Measurements from ENCODE around the gene PSKH1. TPM values are rescaled to one million over a fixed set of nuclear protein-coding genes. Genes with fewer than 3 reads are reported as not detected.

Gene PSKH1
- total RNA-seq, 4 donors from 2014 or later = 26.4 to 60.2 (median 35.5) TPM

DNA sequence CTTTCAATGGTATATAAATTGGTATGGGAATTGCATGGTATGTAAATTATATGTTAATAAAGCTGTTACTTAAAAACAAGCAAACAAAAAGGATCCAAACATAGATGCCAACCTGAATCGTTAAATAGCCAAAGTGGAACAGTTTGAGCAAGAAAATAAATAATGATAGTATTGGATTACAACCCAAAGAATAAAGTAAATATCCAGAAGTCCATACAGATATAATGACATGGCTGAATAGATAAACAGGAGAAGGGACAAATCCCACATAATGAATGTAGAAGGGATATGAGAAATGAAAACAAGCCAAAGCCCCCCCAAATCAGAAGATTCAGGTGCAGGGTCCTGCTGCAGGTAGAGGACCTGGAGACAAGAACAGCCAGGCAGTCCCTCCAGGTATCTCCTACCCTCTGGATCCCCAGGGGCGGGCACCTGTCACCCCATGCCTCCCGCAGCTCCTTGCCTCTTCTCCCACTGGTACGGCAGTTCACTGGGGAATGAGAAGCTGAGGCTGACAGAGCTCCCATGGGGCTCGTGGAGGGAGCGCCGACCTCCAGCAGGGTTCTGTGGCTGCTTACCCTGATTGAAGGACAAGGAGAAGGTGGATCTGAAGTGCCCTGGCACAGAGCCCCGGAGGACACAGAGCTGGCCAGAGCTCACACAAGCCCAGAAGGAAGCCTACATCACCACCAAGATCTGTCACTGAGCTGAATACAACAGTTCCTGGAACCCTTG, 60.8 kb downstream of the PSKH1 start:
- no peak for TF ChIP-seq POLR2A (IDR thresholded peaks at IDR 0.05)
- TF ChIP-seq, protein P1, sequence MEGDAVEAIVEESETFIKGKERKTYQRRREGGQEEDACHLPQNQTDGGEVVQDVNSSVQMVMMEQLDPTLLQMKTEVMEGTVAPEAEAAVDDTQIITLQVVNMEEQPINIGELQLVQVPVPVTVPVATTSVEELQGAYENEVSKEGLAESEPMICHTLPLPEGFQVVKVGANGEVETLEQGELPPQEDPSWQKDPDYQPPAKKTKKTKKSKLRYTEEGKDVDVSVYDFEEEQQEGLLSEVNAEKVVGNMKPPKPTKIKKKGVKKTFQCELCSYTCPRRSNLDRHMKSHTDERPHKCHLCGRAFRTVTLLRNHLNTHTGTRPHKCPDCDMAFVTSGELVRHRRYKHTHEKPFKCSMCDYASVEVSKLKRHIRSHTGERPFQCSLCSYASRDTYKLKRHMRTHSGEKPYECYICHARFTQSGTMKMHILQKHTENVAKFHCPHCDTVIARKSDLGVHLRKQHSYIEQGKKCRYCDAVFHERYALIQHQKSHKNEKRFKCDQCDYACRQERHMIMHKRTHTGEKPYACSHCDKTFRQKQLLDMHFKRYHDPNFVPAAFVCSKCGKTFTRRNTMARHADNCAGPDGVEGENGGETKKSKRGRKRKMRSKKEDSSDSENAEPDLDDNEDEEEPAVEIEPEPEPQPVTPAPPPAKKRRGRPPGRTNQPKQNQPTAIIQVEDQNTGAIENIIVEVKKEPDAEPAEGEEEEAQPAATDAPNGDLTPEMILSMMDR (IDR thresholded peaks at IDR 0.05) = no peak
- no peak overlapping the region for H3K4me3 ChIP-seq
- no peak overlapping the region for H3K27ac ChIP-seq
- DNase-seq = no peak
- no peaks in the 10 kb centered on the region for H3K27me3 ChIP-seq
- H3K9me3 ChIP-seq = no peaks in the 10 kb centered on the region
- peaks cover 0 to 43% (median 0%) of the 10 kb centered on the region in 3 donors for H3K36me3 ChIP-seq
- peaks cover 0 to 11% (median 0%) of the 10 kb centered on the region in 4 donors for H3K4me1 ChIP-seq

DNA sequence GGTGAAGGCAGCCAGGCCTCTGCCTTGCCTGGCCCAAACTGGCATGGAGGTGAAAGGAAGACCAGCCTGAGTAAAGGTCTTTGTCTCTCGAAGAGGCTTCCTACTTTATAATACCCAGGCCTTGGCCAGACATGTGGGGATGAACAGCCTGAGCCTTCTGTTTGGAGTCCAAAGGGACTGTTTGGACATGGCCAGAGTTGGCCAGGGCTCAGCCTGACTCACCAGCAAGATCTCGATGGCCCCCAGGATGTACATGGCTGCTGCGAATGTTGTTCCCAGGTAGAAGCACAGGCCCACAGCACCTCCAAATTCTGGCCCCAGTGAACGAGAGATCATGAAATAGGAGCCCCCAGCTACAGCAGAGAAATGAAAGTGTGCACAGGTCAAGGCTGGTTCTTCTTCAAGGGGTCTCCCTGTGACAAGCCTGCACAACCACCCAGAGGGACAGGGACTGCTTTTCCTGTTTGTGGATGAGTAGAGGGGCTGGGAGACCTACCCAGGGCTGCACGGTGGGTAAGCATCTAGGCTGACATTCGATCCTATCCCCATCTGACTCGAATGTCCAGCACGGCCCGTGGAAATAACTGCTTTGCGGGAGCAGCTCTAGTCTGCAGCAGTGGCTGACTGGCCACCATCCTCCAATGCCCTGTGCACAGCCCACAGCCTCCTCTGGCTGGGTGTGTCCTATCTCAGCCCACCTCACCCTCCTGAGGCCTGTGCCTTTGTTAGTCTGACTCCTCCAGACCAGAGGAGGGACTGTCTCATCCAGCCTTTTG, 61.6 kb downstream of the PSKH1 start:
- no peak overlapping the region for H3K4me3 ChIP-seq
- no peak overlapping the region for H3K27ac ChIP-seq
- H3K4me1 ChIP-seq = peaks cover 0 to 14% (median 0%) of the 10 kb centered on the region in 4 donors
- DNase-seq = no peak
- H3K27me3 ChIP-seq = no peaks in the 10 kb centered on the region
- H3K9me3 ChIP-seq = no peaks in the 10 kb centered on the region
- TF ChIP-seq POLR2A (IDR thresholded peaks at IDR 0.05) = no peak
- TF ChIP-seq, protein P1 (IDR thresholded peaks at IDR 0.05) = no peak
- H3K36me3 ChIP-seq = peaks cover 0 to 43% (median 0%) of the 10 kb centered on the region in 3 donors

DNA sequence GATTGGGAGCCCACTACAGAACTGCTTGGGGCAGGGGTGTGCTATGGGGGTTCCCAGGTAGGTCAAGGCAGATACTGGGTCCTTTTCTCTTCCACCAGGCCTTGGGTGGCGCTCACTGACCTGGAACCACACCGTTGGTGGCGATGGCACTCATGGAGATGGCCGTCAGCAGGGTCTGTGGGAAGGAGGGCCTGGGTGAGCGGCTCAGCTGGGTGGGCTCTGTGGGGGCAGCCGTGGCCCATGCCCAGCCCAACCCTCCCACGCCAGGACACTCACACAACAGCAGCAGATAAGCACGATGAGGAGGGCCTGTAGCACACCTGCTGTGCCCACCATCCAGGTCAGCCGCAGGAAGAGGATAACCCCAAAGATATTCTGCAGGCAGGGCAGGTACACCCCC, 64.6 kb downstream of the PSKH1 start:
- H3K4me3 ChIP-seq = no peak overlapping the region
- no peak for DNase-seq
- H3K36me3 ChIP-seq = peaks cover 0 to 44% (median 0%) of the 10 kb centered on the region in 3 donors
- H3K9me3 ChIP-seq = no peaks in the 10 kb centered on the region
- peaks cover 0 to 21% (median 0%) of the 10 kb centered on the region in 4 donors for H3K4me1 ChIP-seq
- H3K27me3 ChIP-seq = no peaks in the 10 kb centered on the region
- H3K27ac ChIP-seq = no peak overlapping the region
- no peak for TF ChIP-seq POLR2A (IDR thresholded peaks at IDR 0.05)
- TF ChIP-seq, protein P1 (IDR thresholded peaks at IDR 0.05) = no peak

DNA sequence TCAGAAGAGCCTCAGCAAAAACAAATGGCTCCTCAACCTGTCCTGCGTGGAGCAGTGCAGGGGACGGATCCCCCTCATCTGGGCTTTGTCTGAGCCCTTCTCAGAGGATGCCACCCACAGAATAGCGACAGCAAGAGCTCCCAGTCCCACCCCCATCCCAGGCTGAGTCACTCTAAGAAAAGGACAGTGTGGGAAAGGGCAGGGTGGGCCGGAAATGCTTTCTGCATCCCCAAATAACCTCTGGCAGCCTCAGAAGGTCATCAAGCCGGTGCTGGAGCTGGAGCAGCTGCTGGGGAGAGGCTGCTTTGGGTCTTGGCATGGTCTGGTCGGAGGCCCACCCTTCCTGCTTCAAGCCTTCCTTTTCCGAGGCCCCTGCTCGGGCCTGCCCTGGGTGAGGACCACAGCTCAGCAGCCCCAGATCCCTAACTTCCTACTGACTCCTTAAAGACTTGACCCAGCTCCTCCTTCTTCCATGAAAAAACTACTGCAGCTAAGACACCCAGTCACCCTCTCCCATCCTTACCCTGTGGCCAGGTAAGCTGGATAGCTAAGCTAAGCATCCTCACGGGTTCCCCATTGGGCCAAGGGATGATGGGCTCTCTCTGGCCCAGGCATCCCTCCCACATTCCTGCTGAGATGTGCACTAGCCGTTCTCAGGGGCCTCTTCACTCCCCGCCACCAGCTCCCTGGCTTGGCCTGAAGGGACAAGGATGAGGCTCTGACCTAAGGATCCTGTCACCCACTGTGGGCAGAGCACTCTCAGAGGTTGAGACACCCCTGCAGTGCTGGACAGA, 66.7 kb downstream of the PSKH1 start:
- Histone ChIP-seq H3K9me3 (no peaks in the 10 kb centered on the region), H3K4me1 (peaks cover 0 to 33% (median 0%) of the 10 kb centered on the region in 4 donors), H3K4me3 (no peak overlapping the region), H3K27ac (peak overlapping the region; percentile 31 to 64 (median 51)), H3K27me3 (no peaks in the 10 kb centered on the region), H3K36me3 (peaks cover 0 to 36% (median 0%) of the 10 kb centered on the region in 3 donors)
- TF ChIP-seq, protein P1 (IDR thresholded peaks at IDR 0.05) = no peak
- no peak for TF ChIP-seq POLR2A (IDR thresholded peaks at IDR 0.05)
- no peak for DNase-seq

DNA sequence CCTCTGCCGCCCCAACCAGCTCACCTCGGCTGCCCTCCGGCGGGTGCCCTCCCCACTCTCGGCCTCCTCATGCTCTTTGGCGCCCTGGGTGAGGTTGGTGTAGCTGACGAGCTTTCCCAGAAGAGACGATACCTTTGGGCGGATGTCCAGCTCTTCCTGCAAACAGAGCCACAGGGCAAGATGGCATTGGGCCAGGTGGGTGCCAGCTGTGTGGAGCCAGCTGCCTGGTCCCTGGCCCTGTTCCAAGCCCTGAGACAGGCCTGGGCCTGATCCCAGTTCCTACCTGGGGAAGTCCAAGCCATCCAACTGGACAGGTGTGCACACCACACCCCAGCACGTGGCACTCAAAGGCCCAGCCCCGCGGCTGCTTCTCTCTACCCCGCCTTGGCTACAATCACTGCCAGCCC, 68.5 kb downstream of the PSKH1 start:
- H3K27ac ChIP-seq = peak overlapping the region in 2 of 4 donors; percentile 33 to 34
- DNase-seq = peak in 2 of 3 donors; percentile 75 to 85
- H3K4me1 ChIP-seq = peaks cover 0 to 51% (median under 1%) of the 10 kb centered on the region in 4 donors
- no peaks in the 10 kb centered on the region for H3K9me3 ChIP-seq
- TF ChIP-seq, protein P1 (IDR thresholded peaks at IDR 0.05) = no peak
- no peak for TF ChIP-seq POLR2A (IDR thresholded peaks at IDR 0.05)
- H3K36me3 ChIP-seq = peaks cover 0 to 28% (median 0%) of the 10 kb centered on the region in 3 donors
- no peak overlapping the region for H3K4me3 ChIP-seq
- no peaks in the 10 kb centered on the region for H3K27me3 ChIP-seq

Data from Peyer's patch (tissue), 4 donors.